ENCODE measurements around the gene MAGI3. TPM values are rescaled to one million over a fixed set of nuclear protein-coding genes. Genes with fewer than 3 reads are reported as not detected.
"Not testable (repeated sequence)": the region's sequence is repeated elsewhere in the genome, so short reads cannot be mapped to it uniquely, and the experiment has no call there.

Gene MAGI3
- total RNA-seq, 1 donor from 2014 or later: 6.3 TPM

- Histone ChIP-seq H3K27me3 (ENCODE audit: control insufficient read depth, insufficient read depth, low read length) (no peaks in the 10 kb centered on the region), H3K36me3 (ENCODE audit: control insufficient read depth, insufficient read depth, low read length) (no peaks in the 10 kb centered on the region), H3K4me3 (ENCODE audit: low read depth, low read length) (no peak overlapping the region)
- FAIRE-seq (no peak), DNase-seq (ENCODE audit: low read depth) (no peak)
- TF ChIP-seq, protein P1, sequence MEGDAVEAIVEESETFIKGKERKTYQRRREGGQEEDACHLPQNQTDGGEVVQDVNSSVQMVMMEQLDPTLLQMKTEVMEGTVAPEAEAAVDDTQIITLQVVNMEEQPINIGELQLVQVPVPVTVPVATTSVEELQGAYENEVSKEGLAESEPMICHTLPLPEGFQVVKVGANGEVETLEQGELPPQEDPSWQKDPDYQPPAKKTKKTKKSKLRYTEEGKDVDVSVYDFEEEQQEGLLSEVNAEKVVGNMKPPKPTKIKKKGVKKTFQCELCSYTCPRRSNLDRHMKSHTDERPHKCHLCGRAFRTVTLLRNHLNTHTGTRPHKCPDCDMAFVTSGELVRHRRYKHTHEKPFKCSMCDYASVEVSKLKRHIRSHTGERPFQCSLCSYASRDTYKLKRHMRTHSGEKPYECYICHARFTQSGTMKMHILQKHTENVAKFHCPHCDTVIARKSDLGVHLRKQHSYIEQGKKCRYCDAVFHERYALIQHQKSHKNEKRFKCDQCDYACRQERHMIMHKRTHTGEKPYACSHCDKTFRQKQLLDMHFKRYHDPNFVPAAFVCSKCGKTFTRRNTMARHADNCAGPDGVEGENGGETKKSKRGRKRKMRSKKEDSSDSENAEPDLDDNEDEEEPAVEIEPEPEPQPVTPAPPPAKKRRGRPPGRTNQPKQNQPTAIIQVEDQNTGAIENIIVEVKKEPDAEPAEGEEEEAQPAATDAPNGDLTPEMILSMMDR (IDR thresholded peaks at IDR 0.05; ENCODE audit: insufficient read depth, low read length, severe bottlenecking): no peak
Measured at GRCh38 chr1:113508364-113509164, 118.2 kb downstream of the MAGI3 start.

- FAIRE-seq; DNase-seq (ENCODE audit: low read depth); H3K27me3 ChIP-seq (ENCODE audit: control insufficient read depth, insufficient read depth, low read length); H3K36me3 ChIP-seq (ENCODE audit: control insufficient read depth, insufficient read depth, low read length); H3K4me3 ChIP-seq (ENCODE audit: low read depth, low read length): not testable (repeated sequence)
Measured at GRCh38 chr1:113509766-113510165, 119.5 kb downstream of the MAGI3 start.

- FAIRE-seq: no peak
- TF ChIP-seq, protein P1 (IDR thresholded peaks at IDR 0.05; ENCODE audit: insufficient read depth, low read length, severe bottlenecking): no peak
- Histone ChIP-seq H3K4me3 (ENCODE audit: low read depth, low read length) (no peak overlapping the region), H3K36me3 (ENCODE audit: control insufficient read depth, insufficient read depth, low read length) (no peaks in the 10 kb centered on the region), H3K27me3 (ENCODE audit: control insufficient read depth, insufficient read depth, low read length) (no peaks in the 10 kb centered on the region)
- no peak for DNase-seq (ENCODE audit: low read depth)
Measured at GRCh38 chr1:113511269-113511668, 121.0 kb downstream of the MAGI3 start.

GRCh38 chr1:113515498-113515897 lies 125.2 kb downstream of the MAGI3 start:
- H3K36me3 ChIP-seq (ENCODE audit: control insufficient read depth, insufficient read depth, low read length): no peaks in the 10 kb centered on the region
- FAIRE-seq (no peak), DNase-seq (ENCODE audit: low read depth) (peak; percentile 70)
- H3K27me3 ChIP-seq (ENCODE audit: control insufficient read depth, insufficient read depth, low read length): no peaks in the 10 kb centered on the region
- H3K4me3 ChIP-seq (ENCODE audit: low read depth, low read length): no peak overlapping the region
- TF ChIP-seq, protein P1 (IDR thresholded peaks at IDR 0.05; ENCODE audit: insufficient read depth, low read length, severe bottlenecking): no peak

DNA sequence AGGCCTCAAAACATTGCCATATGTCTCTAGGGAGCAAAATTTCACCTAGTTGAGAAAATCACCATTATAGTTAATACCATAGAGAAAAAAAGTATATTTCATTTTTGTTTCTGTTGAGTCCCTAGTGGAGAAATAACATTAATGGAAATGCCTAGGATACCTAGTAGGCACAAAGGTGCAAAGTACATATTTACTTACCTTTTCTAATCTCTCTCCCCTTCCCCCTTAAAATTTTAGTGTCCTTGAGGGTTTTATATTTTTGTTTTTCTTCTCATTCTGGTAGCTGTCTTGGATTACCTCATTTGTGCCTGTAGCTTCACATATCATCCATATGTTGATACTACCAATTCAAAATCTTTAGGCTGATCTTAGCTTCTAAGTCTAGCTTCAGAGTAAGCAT lies 127.0 kb downstream of the MAGI3 start:
- DNase-seq (ENCODE audit: low read depth) (no peak), FAIRE-seq (no peak)
- H3K36me3 ChIP-seq (ENCODE audit: control insufficient read depth, insufficient read depth, low read length): no peaks in the 10 kb centered on the region
- H3K27me3 ChIP-seq (ENCODE audit: control insufficient read depth, insufficient read depth, low read length): no peaks in the 10 kb centered on the region
- H3K4me3 ChIP-seq (ENCODE audit: low read depth, low read length): no peak overlapping the region
- TF ChIP-seq, protein P1 (IDR thresholded peaks at IDR 0.05; ENCODE audit: insufficient read depth, low read length, severe bottlenecking): no peak

DNA sequence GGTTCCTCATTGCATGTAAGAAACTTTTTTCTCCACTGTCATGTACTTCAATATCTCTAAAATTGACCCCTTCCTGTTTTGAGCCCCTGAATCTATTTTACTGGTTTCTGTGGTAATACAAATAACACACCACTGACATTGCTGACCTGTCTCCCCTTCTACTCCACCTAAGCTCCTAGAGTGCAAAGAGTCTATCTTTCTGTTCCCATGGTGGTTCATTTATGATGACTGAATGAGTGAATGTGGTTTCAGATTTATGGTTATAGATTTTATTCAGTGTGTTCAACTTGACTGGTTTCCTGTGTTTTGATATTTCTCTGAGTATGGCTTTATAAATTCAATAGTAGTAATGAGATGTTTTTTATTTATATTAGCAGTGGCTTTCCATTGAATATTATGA lies 127.7 kb downstream of the MAGI3 start:
- FAIRE-seq (no peak), DNase-seq (ENCODE audit: low read depth) (no peak)
- Histone ChIP-seq H3K36me3 (ENCODE audit: control insufficient read depth, insufficient read depth, low read length) (no peaks in the 10 kb centered on the region), H3K4me3 (ENCODE audit: low read depth, low read length) (no peak overlapping the region), H3K27me3 (ENCODE audit: control insufficient read depth, insufficient read depth, low read length) (no peaks in the 10 kb centered on the region)
- TF ChIP-seq, protein P1 (IDR thresholded peaks at IDR 0.05; ENCODE audit: insufficient read depth, low read length, severe bottlenecking): no peak

All from bronchial epithelial cell (primary cell).